NCI-H2227 (cell line): ENCODE data around the gene CCDC144A.
"Not testable (repeated sequence)": the region's sequence is repeated elsewhere in the genome, so short reads cannot be mapped to it uniquely, and the experiment has no call there.

ENCODE experiments used
- DNase-seq: peaks from one replicate; lab custom pipeline; 2025; ENCODE audit not compliant: unreplicated experiment; lab: John Stamatoyannopoulos, UW

The CCDC144A gene

GRCh38 chr17:16689731-16690281 lies at the start of gene CCDC144A:
TSS of gene CCDC144A (plus strand) at chr17:16690241. CDS start at chr17:16690401, 160 bp downstream.
- DNase-seq = not testable (repeated sequence)

- DNase-seq = no peak
Observed at GRCh38 chr17:16649585-16649984, 40.5 kb upstream of the CCDC144A start.

GRCh38 chr17:16652252-16652651 lies 37.8 kb upstream of the CCDC144A start:
- DNase-seq = no peak

GRCh38 chr17:16652847-16653366 lies 37.1 kb upstream of the CCDC144A start:
- DNase-seq = no peak

GRCh38 chr17:16653367-16654041 lies 36.5 kb upstream of the CCDC144A start, which contains the start of gene ZNF624:
TSS of gene ZNF624 (minus strand) at chr17:16653850.
- DNase-seq = peak; percentile 91

- DNase-seq = no peak
Observed at GRCh38 chr17:16661217-16661616, 28.8 kb upstream of the CCDC144A start.

GRCh38 chr17:16662936-16663335 lies 27.1 kb upstream of the CCDC144A start:
- no peak for DNase-seq

- not testable (repeated sequence) for DNase-seq
Observed at GRCh38 chr17:16666553-16666906, 23.5 kb upstream of the CCDC144A start.

- DNase-seq = not testable (repeated sequence)
Observed at GRCh38 chr17:16666907-16667636, 23.0 kb upstream of the CCDC144A start.

- DNase-seq = no peak
Observed at GRCh38 chr17:16676676-16677268, 13.3 kb upstream of the CCDC144A start.

- peak; percentile 25 for DNase-seq
Observed at GRCh38 chr17:16683290-16684138, 6.5 kb upstream of the CCDC144A start.

- not testable (repeated sequence) for DNase-seq
Observed at GRCh38 chr17:16686019-16686418, 4.0 kb upstream of the CCDC144A start.

- DNase-seq = not testable (repeated sequence)
Observed at GRCh38 chr17:16687151-16687550, 2.9 kb upstream of the CCDC144A start.

- DNase-seq = not testable (repeated sequence)
Observed at GRCh38 chr17:16690447-16690846, 406 bp downstream of the CCDC144A start.

- not testable (repeated sequence) for DNase-seq
Observed at GRCh38 chr17:16697603-16698002, 7.6 kb downstream of the CCDC144A start.

GRCh38 chr17:16745492-16746203 lies 55.6 kb downstream of the CCDC144A start:
- not testable (repeated sequence) for DNase-seq

GRCh38 chr17:16746571-16746970 lies 56.5 kb downstream of the CCDC144A start:
- DNase-seq = not testable (repeated sequence)

- not testable (repeated sequence) for DNase-seq
Observed at GRCh38 chr17:16750515-16750914, 60.5 kb downstream of the CCDC144A start.

- DNase-seq = not testable (repeated sequence)
Observed at GRCh38 chr17:16751224-16751923, 61.3 kb downstream of the CCDC144A start.
